Liver (tissue), 3 donors: ENCODE data around the gene AMD1.

Source experiments
- ATF3 ChIP-seq: IDR thresholded peaks from 2 replicates; pipeline ENCODE4 v1.6.1; 2016; ENCODE audit warnings: antibody characterized with exemption
- CTCF ChIP-seq: fragments of 150-350 bp; IDR thresholded peaks from 2 replicates; pipeline ENCODE4 v1.5.1; 2017; ENCODE audit warnings: improper control_type of control experiment, low read depth, low read length; ENCODE audit not compliant: missing input control
- GABPA ChIP-seq, 2 donors: IDR thresholded peaks in 1 of 2; conservative IDR thresholded peaks in 1 of 2; 2 replicates each; pipeline ENCODE4 v1.6.1; 2016; ENCODE audit warnings: antibody characterized with exemption in 2 of 2, mild to moderate bottlenecking in 1 of 2, moderate library complexity in 1 of 2
- JUND ChIP-seq, 2 donors: IDR thresholded peaks; 2 replicates each; pipeline ENCODE4 v1.6.1; 2016; ENCODE audit warnings: antibody characterized with exemption in 2 of 2
- MAX ChIP-seq: IDR thresholded peaks from 2 replicates; pipeline ENCODE4 v1.6.1; 2016; ENCODE audit warnings: antibody characterized with exemption
- RAD21 ChIP-seq, 2 donors: IDR thresholded peaks; 2 replicates each; pipeline ENCODE4 v1.6.1; 2016; ENCODE audit warnings: antibody characterized with exemption in 2 of 2, mild to moderate bottlenecking in 2 of 2
- REST ChIP-seq: IDR thresholded peaks from 2 replicates; pipeline ENCODE4 v1.6.1; 2016; ENCODE audit warnings: antibody characterized with exemption, mild to moderate bottlenecking
- RXRA ChIP-seq, 2 donors: IDR thresholded peaks; 2 replicates each; pipeline ENCODE4 v1.6.1; 2017 to 2018; ENCODE audit warnings: antibody characterized with exemption in 2 of 2, mild to moderate bottlenecking in 1 of 2
- SP1 ChIP-seq: IDR thresholded peaks from 2 replicates; pipeline ENCODE4 v1.6.1; 2018; ENCODE audit warnings: antibody characterized with exemption, mild to moderate bottlenecking
- TAF1 ChIP-seq: conservative IDR thresholded peaks from 2 replicates; pipeline ENCODE4 v1.6.1; 2016; ENCODE audit warnings: antibody characterized with exemption, mild to moderate bottlenecking
- YY1 ChIP-seq: IDR thresholded peaks from 2 replicates; pipeline ENCODE4 v1.6.1; 2016; ENCODE audit warnings: antibody characterized with exemption, mild to moderate bottlenecking
- ZBTB33 ChIP-seq: IDR thresholded peaks from 2 replicates; pipeline ENCODE4 v1.6.1; 2016; ENCODE audit warnings: antibody characterized with exemption
- donor health status: healthy.
- donor health status: healthy.

GRCh38 chr6:110875548-110876169 lies 1.1 kb downstream of the AMD1 start:
- TF ChIP-seq CTCF (no peak), TAF1 (no peak), GABPA (IDR thresholded peaks at IDR 0.05 in 1 of 2, conservative IDR thresholded peaks at IDR 0.05 in 1 of 2) (no peak), MAX (no peak), SP1 (no peak), JUND (IDR thresholded peaks at IDR 0.05) (no peak), ATF3 (no peak), YY1 (no peak), REST (no peak), ZBTB33 (no peak), RXRA (IDR thresholded peaks at IDR 0.05) (no peak), RAD21 (IDR thresholded peaks at IDR 0.05) (no peak)
